Ishikawa (cell line): ENCODE measurements around the gene RFK.

ENCODE experiments used
- CEBPB ChIP-seq: IDR thresholded peaks from 2 replicates; pipeline ENCODE4 v1.6.1; 2012
- CREB1 ChIP-seq: IDR thresholded peaks from 2 replicates; pipeline ENCODE4 v1.6.1; 2012; ENCODE audit warnings: low read depth
- EGR1 ChIP-seq: IDR thresholded peaks from 2 replicates; pipeline ENCODE4 v1.6.1; 2012
- EP300 ChIP-seq: IDR thresholded peaks from 2 replicates; pipeline ENCODE4 v1.6.1; 2012; ENCODE audit warnings: borderline replicate concordance
- FOXM1 ChIP-seq: IDR thresholded peaks from 2 replicates; pipeline ENCODE4 v1.6.1; 2012; ENCODE audit warnings: low read depth, borderline replicate concordance
- NFIC ChIP-seq: IDR thresholded peaks from 2 replicates; pipeline ENCODE4 v1.6.1; 2012
- RAD21 ChIP-seq: IDR thresholded peaks from 2 replicates; pipeline ENCODE4 v1.6.1; 2012; ENCODE audit warnings: low read depth
- TAF1 ChIP-seq: IDR thresholded peaks from 2 replicates; pipeline ENCODE4 v1.6.1; 2012; ENCODE audit warnings: low read depth, mild to moderate bottlenecking
- TCF12 ChIP-seq: IDR thresholded peaks from 2 replicates; pipeline ENCODE4 v1.6.1; 2012; ENCODE audit warnings: low read depth
- TEAD4 ChIP-seq: IDR thresholded peaks from 2 replicates; pipeline ENCODE4 v1.6.1; 2012
- YY1 ChIP-seq: IDR thresholded peaks from 2 replicates; pipeline ENCODE4 v1.6.1; 2012; ENCODE audit warnings: low read depth
- ZBTB7A ChIP-seq: IDR thresholded peaks from 2 replicates; pipeline ENCODE4 v1.6.1; 2012; ENCODE audit warnings: low read depth
- TF ChIP-seq, protein P1 (sequence below): IDR thresholded peaks from 2 replicates; pipeline ENCODE4 v1.6.1; 2012; ENCODE audit warnings: low read depth, mild to moderate bottlenecking
- TF ChIP-seq, protein P2 (sequence below): IDR thresholded peaks from 2 replicates; pipeline ENCODE4 v1.6.1; 2012
- TF ChIP-seq, protein P3 (sequence below): IDR thresholded peaks from 2 replicates; pipeline ENCODE4 v1.6.1; 2012

RFK gene

DNA sequence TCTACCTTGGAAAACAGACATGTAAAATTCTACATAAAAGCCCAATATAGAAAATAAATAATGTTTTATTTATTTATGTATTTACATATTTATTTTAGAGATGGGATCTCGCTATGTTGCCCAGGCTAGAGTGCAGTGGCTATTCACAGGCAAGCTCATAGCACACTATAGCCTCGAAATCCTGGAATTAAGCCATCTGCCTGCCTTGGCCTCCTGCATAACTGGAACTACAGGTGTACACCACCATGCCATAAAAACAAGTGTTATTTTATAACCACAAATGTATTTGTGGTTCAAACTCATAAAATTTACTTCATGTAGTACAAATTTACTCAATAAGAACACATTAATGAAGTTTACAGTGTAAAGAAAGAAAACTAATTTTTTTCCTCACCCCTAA, 7.0 kb upstream of the RFK start:
- TF ChIP-seq, protein P1, sequence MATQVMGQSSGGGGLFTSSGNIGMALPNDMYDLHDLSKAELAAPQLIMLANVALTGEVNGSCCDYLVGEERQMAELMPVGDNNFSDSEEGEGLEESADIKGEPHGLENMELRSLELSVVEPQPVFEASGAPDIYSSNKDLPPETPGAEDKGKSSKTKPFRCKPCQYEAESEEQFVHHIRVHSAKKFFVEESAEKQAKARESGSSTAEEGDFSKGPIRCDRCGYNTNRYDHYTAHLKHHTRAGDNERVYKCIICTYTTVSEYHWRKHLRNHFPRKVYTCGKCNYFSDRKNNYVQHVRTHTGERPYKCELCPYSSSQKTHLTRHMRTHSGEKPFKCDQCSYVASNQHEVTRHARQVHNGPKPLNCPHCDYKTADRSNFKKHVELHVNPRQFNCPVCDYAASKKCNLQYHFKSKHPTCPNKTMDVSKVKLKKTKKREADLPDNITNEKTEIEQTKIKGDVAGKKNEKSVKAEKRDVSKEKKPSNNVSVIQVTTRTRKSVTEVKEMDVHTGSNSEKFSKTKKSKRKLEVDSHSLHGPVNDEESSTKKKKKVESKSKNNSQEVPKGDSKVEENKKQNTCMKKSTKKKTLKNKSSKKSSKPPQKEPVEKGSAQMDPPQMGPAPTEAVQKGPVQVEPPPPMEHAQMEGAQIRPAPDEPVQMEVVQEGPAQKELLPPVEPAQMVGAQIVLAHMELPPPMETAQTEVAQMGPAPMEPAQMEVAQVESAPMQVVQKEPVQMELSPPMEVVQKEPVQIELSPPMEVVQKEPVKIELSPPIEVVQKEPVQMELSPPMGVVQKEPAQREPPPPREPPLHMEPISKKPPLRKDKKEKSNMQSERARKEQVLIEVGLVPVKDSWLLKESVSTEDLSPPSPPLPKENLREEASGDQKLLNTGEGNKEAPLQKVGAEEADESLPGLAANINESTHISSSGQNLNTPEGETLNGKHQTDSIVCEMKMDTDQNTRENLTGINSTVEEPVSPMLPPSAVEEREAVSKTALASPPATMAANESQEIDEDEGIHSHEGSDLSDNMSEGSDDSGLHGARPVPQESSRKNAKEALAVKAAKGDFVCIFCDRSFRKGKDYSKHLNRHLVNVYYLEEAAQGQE, result no peak

DNA sequence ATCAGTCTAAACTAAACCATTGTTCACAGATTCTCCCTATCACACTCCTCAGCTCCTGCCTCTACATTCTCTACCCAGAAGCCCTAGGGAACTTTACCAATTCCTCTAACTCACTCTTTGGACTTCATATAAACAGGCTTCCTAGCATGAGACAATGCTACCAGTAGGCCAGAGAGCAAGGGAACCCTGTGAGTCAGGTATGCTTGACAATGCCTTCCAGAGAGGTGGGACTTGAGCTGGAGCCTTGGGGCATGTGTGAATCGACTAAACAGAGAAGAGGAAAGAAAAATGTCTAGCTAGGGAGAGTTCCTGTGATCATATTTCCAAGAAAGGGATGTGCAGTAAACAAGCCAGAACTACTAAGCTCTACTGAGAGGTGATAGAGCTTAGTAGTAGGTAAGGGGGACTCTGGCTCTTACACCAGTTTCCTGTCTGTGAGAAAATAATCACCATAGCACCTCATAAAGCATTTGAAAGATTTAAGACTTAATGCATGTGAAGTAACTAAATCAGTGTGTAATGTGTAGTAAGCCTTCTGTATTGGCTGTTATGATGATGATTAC, 6.4 kb upstream of the RFK start:
- TF ChIP-seq, protein P2, sequence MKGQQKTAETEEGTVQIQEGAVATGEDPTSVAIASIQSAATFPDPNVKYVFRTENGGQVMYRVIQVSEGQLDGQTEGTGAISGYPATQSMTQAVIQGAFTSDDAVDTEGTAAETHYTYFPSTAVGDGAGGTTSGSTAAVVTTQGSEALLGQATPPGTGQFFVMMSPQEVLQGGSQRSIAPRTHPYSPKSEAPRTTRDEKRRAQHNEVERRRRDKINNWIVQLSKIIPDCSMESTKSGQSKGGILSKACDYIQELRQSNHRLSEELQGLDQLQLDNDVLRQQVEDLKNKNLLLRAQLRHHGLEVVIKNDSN, result no peak
- TF ChIP-seq FOXM1 (no peak), RAD21 (no peak), CREB1 (no peak), ZBTB7A (no peak), TCF12 (no peak), YY1 (no peak), CEBPB (no peak), TEAD4 (no peak), NFIC (no peak), EGR1 (no peak), EP300 (no peak), TAF1 (no peak)
- TF ChIP-seq, protein P1, result no peak
- TF ChIP-seq, protein P3, sequence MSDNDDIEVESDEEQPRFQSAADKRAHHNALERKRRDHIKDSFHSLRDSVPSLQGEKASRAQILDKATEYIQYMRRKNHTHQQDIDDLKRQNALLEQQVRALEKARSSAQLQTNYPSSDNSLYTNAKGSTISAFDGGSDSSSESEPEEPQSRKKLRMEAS, result no peak

DNA sequence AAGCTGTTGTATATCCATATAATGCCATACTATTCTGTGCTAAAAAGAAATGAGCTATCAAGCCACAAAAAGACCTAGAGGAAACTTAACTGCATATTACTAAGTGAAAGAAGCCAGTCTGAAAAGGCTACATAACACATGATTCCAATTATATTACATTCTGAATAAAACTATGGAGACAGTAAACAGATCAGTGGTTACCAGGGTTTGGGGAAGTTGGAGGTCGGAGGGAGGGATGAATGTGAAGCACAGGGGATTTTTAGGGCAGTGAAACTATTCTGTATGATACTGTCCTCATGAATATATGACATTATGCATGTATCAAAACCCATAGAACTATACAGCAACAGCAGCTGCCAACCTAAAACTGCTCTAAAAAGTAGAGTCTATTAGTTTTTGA, 5.6 kb upstream of the RFK start:
- TF ChIP-seq TAF1, result no peak
- TF ChIP-seq CEBPB, result no peak
- TF ChIP-seq FOXM1, result no peak
- TF ChIP-seq EP300, result no peak
- no peak for TF ChIP-seq EGR1
- TF ChIP-seq NFIC, result no peak
- no peak for TF ChIP-seq TCF12
- TF ChIP-seq, protein P1, result no peak

DNA sequence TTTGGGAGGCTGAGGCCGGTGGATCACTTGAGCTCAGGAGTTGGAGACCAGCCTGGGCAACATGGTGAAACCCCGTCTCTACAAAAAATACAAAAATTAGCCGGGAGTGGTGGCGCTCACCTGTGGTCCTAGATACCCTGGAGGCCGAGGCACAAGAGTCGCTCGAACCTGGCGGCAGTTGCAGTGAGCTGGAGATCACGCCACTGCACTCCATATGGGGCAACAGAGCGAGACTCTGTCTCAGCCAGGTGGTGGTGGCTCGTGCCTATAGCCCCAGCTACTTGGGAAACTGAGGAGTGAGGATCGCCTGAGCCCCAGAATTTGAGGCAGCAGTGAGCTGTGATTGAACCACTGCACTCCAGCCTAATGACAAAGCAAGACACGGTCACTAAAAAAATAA, 2.4 kb upstream of the RFK start:
- no peak for TF ChIP-seq TAF1
- no peak for TF ChIP-seq CEBPB
- TF ChIP-seq, protein P3, result no peak
- no peak for TF ChIP-seq CREB1
- TF ChIP-seq, protein P2, result no peak
- no peak for TF ChIP-seq TCF12
- no peak for TF ChIP-seq YY1
- no peak for TF ChIP-seq NFIC
- no peak for TF ChIP-seq ZBTB7A
- no peak for TF ChIP-seq EP300
- no peak for TF ChIP-seq RAD21

DNA sequence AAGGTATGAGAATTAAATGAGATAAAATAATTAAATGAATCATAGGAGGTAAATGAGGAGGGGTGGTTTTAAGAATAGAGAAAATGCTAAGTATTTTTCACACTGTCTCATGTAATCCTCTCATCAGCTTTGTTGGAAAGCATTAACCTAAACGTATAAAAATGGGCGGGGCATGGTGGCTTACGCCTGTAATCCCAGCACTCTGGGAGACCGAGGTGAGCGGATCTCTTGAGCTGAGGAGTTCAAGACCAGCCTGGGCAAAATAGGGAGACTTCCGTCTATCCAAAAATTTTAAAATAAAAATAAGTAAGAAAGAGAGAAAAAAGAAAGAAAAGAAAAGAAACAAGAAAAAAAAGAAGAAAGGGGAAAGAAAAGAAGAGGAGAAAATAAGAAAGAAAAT, 1.9 kb upstream of the RFK start:
- TF ChIP-seq FOXM1, result no peak
- TF ChIP-seq, protein P2, result no peak
- TF ChIP-seq NFIC, result no peak
- TF ChIP-seq EGR1, result no peak
- TF ChIP-seq YY1, result no peak
- no peak for TF ChIP-seq EP300
- TF ChIP-seq TAF1, result no peak
- no peak for TF ChIP-seq TCF12
- TF ChIP-seq CREB1, result no peak
- TF ChIP-seq, protein P3, result no peak
- no peak for TF ChIP-seq RAD21
- TF ChIP-seq CEBPB, result no peak
- TF ChIP-seq TEAD4, result no peak
- no peak for TF ChIP-seq ZBTB7A
- TF ChIP-seq, protein P1, result no peak
